ENCODE data around the gene MFAP5. TPM values are rescaled to one million over a fixed set of nuclear protein-coding genes. Genes with fewer than 3 reads are reported as not detected.

Gene MFAP5
- total RNA-seq, 1 donor from 2014 or later, result 55.8 TPM

DNA sequence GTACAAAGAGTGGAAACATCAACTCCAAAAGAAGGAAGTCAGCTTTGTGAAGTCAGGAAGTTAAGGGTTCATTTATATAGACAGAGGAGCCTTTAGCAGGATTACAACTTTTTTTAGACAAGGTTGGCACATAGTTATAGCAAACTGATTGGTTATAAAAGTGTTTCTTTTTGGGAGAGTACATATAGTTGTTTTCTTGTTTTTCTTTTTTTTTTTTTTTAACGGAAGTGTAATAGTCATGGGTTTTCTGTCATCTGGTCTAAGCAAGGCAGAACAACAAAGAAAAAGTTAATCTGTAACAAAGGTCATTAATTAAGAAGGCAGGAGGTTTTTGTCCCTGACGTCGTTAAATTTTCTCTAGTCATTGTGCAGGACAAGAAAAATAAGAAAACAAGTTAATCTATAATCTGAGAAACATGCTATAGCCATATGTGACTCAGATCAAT, 13.0 kb upstream of the MFAP5 start:
- H3K27me3 ChIP-seq (ENCODE audit: low read depth), result no peaks in the 10 kb centered on the region
- no peaks in the 10 kb centered on the region for H3K36me3 ChIP-seq
- no peak for DNase-seq
- no peak overlapping the region for H3K27ac ChIP-seq (replicated peaks)
- H3K4me1 ChIP-seq, result peaks cover 4% of the 10 kb centered on the region
- TF ChIP-seq, protein P1, sequence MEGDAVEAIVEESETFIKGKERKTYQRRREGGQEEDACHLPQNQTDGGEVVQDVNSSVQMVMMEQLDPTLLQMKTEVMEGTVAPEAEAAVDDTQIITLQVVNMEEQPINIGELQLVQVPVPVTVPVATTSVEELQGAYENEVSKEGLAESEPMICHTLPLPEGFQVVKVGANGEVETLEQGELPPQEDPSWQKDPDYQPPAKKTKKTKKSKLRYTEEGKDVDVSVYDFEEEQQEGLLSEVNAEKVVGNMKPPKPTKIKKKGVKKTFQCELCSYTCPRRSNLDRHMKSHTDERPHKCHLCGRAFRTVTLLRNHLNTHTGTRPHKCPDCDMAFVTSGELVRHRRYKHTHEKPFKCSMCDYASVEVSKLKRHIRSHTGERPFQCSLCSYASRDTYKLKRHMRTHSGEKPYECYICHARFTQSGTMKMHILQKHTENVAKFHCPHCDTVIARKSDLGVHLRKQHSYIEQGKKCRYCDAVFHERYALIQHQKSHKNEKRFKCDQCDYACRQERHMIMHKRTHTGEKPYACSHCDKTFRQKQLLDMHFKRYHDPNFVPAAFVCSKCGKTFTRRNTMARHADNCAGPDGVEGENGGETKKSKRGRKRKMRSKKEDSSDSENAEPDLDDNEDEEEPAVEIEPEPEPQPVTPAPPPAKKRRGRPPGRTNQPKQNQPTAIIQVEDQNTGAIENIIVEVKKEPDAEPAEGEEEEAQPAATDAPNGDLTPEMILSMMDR (IDR thresholded peaks at IDR 0.05; ENCODE audit: borderline replicate concordance), result no peak
- no peak overlapping the region for H3K4me3 ChIP-seq
- intact Hi-C loops (cut with micrococcal nuclease), result no loop called here
- H3K9me3 ChIP-seq (replicated peaks), result no peaks in the 10 kb centered on the region

DNA sequence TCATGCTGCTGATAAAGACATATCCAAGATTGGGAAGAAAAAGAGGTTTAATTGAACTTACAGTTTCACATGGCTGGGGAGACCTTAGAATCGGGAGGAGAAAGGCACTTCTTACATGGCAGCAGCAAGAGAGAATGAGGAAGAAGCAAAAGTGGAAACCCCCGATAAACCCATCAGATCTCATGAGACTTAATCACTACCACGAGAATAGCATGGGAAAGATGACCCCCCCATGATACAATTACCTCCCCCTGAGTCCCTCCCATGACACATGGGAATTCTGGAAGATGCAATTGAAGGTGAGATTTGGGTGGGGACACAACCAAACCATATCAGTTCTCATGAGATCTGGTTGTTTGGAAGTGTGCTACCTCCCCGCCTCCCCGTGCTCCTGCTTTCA, 9.8 kb upstream of the MFAP5 start:
- Histone ChIP-seq H3K36me3 (no peaks in the 10 kb centered on the region), H3K27ac (replicated peaks) (no peak overlapping the region), H3K4me3 (no peak overlapping the region), H3K9me3 (replicated peaks) (no peaks in the 10 kb centered on the region), H3K27me3 (ENCODE audit: low read depth) (no peaks in the 10 kb centered on the region), H3K4me1 (peaks cover 6% of the 10 kb centered on the region)
- DNase-seq, result no peak
- intact Hi-C loops (cut with micrococcal nuclease), result no loop called here
- TF ChIP-seq, protein P1 (IDR thresholded peaks at IDR 0.05; ENCODE audit: borderline replicate concordance), result no peak

DNA sequence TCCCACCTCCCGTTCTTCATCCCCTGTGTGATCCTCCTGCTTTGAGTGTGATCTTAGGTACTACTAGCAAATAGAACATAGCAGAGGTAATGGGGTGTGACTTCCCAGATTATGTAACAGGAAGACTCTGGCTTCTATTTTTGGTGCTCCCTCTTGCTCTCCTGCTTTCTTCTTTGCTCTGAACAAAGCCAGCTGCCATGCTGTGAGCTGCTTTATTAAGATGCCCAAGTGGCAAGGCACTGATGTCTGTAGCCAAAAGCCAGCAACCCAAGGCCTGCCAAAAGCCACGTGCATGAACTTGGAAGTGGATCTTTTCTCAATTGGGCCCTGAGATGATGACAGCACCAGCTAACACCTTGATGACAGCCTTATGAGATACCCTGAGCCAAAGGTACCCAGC, 5.8 kb upstream of the MFAP5 start:
- Histone ChIP-seq H3K4me1 (peaks cover 9% of the 10 kb centered on the region), H3K36me3 (no peaks in the 10 kb centered on the region), H3K4me3 (no peak overlapping the region), H3K27me3 (ENCODE audit: low read depth) (no peaks in the 10 kb centered on the region), H3K27ac (replicated peaks) (peak overlapping the region; percentile 23), H3K9me3 (replicated peaks) (no peaks in the 10 kb centered on the region)
- intact Hi-C loops (cut with micrococcal nuclease), result loop anchor here (10.0 kb wide), 1 partner anchor 226 kb away; no protein-coding TSS in a partner anchor
- DNase-seq, result no peak
- TF ChIP-seq, protein P1 (IDR thresholded peaks at IDR 0.05; ENCODE audit: borderline replicate concordance), result no peak

DNA sequence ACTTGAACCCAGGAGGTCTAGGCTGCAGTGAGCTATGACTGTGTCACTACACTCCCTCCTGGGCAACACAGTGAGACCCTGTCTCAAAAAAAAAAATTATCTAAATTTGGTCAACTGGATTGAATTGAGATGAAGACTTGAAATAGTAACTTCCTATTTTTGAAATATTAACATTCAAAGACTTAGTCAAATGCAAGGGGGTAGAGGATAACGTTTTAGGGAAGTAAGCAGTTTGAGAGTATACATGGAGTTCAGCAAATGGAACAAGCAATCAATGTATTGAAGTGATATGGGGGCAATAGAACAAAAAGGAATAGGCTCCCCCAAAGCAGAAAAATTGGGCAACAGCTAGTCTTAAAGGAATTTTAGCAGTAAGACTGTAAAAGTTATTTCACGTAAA, 4.6 kb upstream of the MFAP5 start:
- Histone ChIP-seq H3K36me3 (no peaks in the 10 kb centered on the region), H3K4me3 (no peak overlapping the region), H3K27me3 (ENCODE audit: low read depth) (peaks cover 8% of the 10 kb centered on the region), H3K27ac (replicated peaks) (no peak overlapping the region), H3K4me1 (peaks cover 11% of the 10 kb centered on the region), H3K9me3 (replicated peaks) (no peaks in the 10 kb centered on the region)
- DNase-seq, result no peak
- intact Hi-C loops (cut with micrococcal nuclease), result loop anchor here (10.0 kb wide), 1 partner anchor 228 kb away; no protein-coding TSS in a partner anchor
- TF ChIP-seq, protein P1 (IDR thresholded peaks at IDR 0.05; ENCODE audit: borderline replicate concordance), result no peak

DNA sequence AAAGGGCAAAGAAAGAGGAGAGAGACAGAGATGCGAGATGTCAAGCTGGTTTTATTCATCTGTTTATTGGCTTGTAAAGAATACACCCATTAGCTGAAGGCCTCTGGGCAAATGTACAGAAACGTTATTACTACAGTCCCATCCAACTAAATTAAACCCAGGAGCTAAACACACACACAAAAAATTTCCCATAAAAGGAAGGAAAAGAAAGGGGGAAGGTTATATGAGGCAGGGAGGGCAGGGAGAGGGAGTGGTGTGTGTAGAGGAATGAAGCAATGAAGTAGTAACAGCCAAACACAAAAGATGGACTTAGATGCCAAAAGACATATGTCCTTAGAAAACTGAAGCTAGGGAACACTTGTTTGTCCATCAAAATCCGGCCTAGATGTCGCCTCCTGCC, 3.1 kb upstream of the MFAP5 start:
- Histone ChIP-seq H3K9me3 (replicated peaks) (no peaks in the 10 kb centered on the region), H3K27ac (replicated peaks) (peak overlapping the region; percentile 68), H3K27me3 (ENCODE audit: low read depth) (peaks cover 8% of the 10 kb centered on the region), H3K4me1 (peaks cover 11% of the 10 kb centered on the region), H3K36me3 (no peaks in the 10 kb centered on the region), H3K4me3 (no peak overlapping the region)
- TF ChIP-seq, protein P1 (IDR thresholded peaks at IDR 0.05; ENCODE audit: borderline replicate concordance), result no peak
- no peak for DNase-seq
- intact Hi-C loops (cut with micrococcal nuclease), result loop anchor here (10.0 kb wide), 1 partner anchor 229 kb away; no protein-coding TSS in a partner anchor
